AG08395 (cell line): ENCODE measurements around the gene ZWINT.

Experiments used
- DNase-seq: peaks from one replicate; pipeline ENCODE4 v3.0.0; 2012; ENCODE audit warnings: mixed read lengths, low spot score

Gene ZWINT, protein sequence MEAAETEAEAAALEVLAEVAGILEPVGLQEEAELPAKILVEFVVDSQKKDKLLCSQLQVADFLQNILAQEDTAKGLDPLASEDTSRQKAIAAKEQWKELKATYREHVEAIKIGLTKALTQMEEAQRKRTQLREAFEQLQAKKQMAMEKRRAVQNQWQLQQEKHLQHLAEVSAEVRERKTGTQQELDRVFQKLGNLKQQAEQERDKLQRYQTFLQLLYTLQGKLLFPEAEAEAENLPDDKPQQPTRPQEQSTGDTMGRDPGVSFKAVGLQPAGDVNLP

GRCh38 chr10:56360967-56361612, at the start of gene ZWINT:
Gene ZWINT, minus strand, starts transcription at chr10:56361259. Its CDS starts 23 bp downstream, at chr10:56361236.
- DNase-seq = peak; percentile 99

- no peak for DNase-seq
Measured at GRCh38 chr10:56383806-56384205, 22.7 kb upstream of the ZWINT start.

DNA sequence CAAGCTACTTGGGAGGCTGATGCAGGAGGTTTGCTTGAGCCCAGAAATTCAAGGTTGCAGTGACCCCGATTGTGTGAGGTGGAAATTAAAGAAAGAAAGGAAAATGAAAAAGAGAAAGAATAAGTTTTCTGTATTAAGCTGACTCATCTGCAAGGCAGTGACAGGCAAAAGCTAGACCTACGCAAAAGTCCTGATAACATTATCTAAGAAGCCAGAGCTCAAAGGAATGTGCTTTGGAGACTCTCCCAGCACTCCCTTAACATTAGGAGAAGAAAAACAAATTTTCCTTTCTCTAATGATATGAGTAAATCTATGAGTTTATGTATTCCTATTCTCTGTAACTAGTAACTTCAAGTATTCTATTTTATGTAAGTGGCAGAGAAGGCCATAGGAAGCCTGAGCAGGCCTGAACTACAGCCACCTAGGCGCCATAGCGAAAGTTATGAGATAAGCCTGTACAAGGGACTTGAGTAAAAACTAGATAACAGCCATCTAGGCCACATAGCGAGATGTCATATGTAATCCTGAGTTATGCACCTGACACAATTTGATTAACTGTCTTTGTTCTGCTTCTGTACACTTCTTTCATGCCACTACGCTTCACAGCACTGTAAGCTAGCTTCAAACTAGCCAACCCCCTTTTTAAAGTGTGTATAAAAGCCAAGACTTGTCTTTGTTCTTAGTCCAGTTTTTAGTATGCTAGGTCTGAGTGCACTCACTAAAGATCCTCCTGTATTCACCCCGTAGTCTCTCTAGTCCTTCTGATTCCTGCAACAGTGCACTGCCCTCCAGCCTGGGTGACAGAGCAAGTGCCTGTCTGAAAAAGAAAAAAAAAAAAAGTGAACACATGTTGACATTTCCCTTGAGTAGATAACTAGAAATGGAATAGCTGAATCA, 9.4 kb upstream of the ZWINT start:
- no peak for DNase-seq

- peak; percentile 2 for DNase-seq
Measured at GRCh38 chr10:56360583-56360966, 484 bp downstream of the ZWINT start.

GRCh38 chr10:56359837-56360236, 1.2 kb downstream of the ZWINT start:
- no peak for DNase-seq

- no peak for DNase-seq
Measured at GRCh38 chr10:56357018-56357417, 4.0 kb downstream of the ZWINT start.

DNA sequence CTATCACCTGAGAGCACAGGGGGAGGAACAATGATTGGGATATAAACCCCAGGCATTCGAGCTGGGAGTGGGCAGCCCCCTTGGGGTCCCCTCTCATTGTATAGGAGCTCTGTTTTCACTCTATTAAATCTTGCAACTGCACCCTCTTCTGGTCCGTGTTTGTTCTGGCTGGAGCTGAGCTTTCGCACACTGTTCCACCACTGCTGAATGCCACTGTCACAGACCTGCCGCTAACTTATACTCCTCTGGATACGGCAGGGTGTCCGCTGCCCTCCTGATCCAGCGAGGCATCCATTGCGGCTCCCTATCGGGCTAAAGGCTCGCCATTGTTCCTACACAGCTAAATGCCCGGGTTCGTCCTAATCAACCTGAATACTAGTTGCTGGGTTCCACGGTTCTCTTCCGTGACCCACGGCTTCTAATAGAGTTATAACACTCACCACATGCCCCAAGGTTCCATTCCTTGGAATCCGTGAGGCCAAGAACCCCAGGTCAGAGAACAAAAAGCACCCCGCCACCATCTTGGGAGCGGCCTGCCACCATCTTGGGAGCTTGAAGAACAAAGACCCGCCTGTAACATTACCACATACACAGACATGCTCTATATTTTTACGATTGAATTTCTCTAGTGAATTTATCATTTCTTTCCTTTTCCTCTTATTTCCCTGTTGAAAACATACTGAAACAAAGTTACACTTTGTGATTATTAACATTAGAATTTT, 9.0 kb downstream of the ZWINT start:
- DNase-seq = no peak

- DNase-seq = no peak
Measured at GRCh38 chr10:56349611-56350010, 11.4 kb downstream of the ZWINT start.

GRCh38 chr10:56348101-56348500, 13.0 kb downstream of the ZWINT start:
- DNase-seq = no peak

DNA sequence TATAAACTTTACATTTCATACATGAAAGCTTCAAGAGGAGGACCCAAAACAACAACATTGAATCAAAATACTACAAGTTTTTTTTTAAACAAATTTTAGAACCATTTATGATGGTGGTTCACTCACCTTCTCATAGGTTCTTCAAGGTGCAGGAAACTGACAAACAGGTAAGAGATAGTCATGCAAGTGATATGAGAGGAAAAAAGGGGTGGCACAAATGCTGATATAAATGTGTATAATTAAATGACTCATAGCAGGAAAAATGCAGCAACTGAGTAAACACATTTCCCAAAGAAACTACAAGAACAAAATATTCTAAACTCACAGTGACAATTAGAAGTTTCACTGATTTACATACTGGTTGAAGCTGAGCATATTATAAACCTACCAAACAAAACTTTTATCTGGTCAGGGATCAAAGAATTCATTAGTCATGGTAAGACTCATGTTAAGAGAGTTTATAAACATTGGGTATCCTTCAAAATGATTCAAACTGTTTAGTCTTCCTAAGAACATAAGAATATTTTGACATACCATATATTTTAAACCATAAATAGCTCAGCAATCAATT, 14.1 kb downstream of the ZWINT start:
- peak; percentile 3 for DNase-seq

DNA sequence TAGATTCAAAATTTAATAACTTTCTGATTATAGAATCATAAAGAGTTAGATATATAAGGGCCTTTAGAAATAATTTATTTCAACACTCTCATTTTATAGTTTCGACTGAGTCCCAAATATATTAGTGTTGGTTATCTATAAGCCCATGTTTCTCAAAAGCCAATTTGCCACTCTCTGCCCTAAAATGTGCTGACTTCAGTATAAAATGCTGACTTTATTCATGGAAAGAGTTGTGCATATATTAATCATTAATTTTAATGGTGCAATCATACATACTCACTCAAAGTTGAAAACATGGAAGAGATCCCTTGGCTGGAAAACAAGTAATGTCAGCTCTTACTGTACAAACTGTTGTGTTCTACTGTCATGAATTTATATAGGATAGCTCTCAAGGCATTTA, 19.4 kb downstream of the ZWINT start:
- no peak for DNase-seq

DNA sequence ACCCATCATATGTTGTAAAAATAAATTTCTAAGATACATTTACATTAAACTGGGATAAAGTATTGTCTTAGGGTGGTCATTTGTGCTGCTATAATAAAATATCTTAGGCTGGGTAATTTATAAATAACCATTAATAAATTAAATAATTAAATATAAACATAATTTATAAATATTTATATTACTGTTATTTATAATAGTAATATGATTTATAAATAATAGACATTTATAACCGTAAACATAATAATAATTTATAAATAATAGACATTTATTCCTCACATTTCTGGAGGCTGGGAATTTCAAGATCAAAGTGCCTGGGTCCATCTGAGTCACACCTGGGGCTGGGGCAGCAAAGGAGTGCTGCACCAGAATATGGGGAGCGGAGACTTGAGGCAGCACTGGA, 31.1 kb downstream of the ZWINT start:
- DNase-seq = no peak

DNA sequence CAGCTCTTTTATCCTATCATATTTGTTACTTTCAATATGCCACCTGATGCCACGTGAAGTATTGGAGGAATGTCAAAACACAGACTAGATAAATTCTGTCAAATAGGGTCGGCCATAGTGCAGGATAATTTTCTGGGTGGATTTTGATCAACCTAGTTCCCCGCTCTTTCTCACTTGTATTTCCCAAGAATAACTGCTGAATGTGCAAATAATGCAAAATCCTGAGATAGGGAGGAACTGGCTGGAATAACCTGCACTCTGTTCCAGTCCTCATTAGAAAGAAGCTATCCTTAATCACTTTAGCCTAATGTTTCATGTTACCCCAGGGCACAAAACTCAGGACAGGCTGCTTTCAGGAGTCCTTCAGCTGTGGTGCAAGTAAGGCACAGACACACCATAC, 33.9 kb downstream of the ZWINT start:
- DNase-seq = no peak

GRCh38 chr10:56319386-56319785, 41.7 kb downstream of the ZWINT start:
- DNase-seq = no peak

DNA sequence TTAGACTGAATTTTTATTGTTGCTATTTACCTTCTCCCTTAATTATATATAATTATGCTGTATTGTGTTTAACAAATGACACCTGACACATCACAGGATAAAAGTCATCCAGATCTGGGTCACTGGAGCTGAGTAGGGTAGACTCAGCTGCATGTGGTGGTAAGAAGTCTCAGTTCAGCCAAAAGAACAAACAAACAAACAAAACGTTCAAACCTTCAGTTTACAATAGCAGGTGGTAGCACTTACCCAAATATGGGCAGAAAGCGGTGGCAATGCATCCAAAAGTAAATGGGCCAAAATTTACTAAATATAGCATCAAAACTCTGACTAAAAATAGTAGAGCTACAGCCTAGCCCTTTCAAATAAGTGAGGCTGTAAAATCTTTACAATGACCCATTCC, 42.2 kb downstream of the ZWINT start:
- DNase-seq = no peak

DNA sequence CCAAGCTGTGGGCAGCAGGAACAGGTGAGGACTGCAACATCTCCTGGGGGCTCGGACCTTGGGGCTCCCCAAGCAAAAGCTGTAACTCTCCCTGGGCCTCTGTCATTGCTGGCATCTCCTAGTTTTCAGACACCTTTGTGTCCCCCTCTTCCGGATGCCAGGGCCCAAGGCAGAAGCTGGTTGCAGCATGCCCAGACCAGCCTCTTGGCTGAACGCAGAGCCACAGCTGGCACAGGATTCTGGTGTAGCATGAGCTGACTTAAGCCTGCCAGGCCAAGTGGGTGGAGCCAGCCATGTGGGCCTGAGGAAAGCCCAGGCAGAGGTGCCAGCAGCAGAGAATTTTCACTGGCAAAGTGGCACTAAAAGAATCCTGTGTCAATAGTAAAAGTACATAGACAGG, 43.5 kb downstream of the ZWINT start:
- no peak for DNase-seq

DNA sequence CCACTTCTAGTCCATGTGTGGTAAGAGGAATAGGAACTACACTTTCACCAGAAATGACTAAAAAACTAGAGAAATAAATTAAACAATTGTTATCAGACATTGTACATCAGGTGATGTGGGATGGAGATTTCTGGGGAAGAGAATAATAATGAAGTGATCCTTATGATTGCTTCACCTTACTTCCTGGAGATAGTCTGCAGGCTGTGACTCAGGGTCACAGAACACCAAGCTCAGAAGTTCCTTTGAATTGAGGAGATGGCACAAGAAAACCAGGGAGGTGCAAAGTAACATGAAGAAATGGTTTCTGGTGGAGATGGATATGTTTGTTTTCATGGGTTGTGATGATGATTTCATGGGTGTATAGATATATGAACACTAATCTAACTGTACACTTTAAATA, 44.5 kb downstream of the ZWINT start:
- DNase-seq = no peak
